Measurements from ENCODE around the gene DHX16. TPM values are rescaled to one million over a fixed set of nuclear protein-coding genes. Genes with fewer than 3 reads are reported as not detected.

The DHX16 gene
- total RNA-seq, 1 experiment from 2014 or later, result 46.4 TPM

DNA sequence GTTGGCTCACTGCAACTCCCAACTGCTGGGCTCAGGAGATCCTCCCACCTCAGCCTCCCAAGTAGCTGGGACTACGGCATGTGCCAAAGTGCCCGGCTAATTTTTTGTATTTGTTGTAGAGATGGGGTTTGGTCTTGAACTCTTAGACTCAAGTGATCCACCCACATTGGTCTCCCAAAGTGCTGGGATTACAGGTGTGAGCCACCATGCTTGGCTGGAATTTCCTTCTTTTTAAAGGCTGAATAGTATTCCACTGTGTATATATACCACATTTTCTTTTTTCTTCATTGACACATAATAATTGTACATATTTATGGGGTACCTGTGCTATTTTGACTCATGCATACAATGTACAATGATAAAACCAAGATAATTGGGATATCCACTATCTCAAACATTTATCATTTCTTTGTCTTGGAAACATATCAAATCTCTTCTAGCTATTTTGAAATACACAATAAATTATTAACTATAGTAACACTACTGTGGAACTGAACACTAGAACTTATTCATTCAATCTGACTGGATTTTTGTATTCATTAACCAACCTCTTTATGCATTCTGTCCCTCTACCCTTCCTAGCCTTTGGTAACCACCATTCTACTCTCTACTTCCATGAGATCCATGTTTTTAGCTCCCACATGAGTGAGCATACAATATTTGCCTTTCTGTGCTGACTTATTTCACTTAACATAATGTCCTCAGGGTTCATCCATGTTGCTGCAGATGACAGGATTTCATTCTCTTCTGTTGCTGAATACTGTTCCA is 36.5 kb upstream of the DHX16 start:
- Histone ChIP-seq H3K36me3 (ENCODE audit: insufficient read depth, low read length, poor library complexity, severe bottlenecking) (peaks cover 71% of the 10 kb centered on the region), H3K9me3 (ENCODE audit: low read depth, low read length, poor library complexity, severe bottlenecking) (no peaks in the 10 kb centered on the region), H3K4me3 (ENCODE audit: low read depth, low read length, poor library complexity, severe bottlenecking) (no peak overlapping the region), H3K27me3 (replicated peaks; ENCODE audit: insufficient read depth, low read depth, low read length, poor library complexity) (no peaks in the 10 kb centered on the region), H3K27ac (ENCODE audit: low read depth, low read length, poor library complexity, severe bottlenecking) (no peak overlapping the region), H3K4me1 (ENCODE audit: insufficient read depth, low read length, poor library complexity, severe bottlenecking) (peaks cover 5% of the 10 kb centered on the region)
- ChIA-PET CTCF (no interaction called here), POLR2A (ENCODE audit: low non-redundant PET) (no interaction called here)
- no peak for DNase-seq (ENCODE audit: low spot score)
- no TSS peak for BruUV-seq (replicated peaks)
- TF ChIP-seq EZH2 (IDR thresholded peaks at IDR 0.05; ENCODE audit: borderline replicate concordance, low read depth, low read length, poor library complexity, severe bottlenecking), result no peak
- no peak for TF ChIP-seq CTCF (conservative IDR thresholded peaks at IDR 0.05; ENCODE audit: low read depth, low read length)
- intact Hi-C loops (cut with micrococcal nuclease; ENCODE audit: unreplicated experiment), result no loop called here

DNA sequence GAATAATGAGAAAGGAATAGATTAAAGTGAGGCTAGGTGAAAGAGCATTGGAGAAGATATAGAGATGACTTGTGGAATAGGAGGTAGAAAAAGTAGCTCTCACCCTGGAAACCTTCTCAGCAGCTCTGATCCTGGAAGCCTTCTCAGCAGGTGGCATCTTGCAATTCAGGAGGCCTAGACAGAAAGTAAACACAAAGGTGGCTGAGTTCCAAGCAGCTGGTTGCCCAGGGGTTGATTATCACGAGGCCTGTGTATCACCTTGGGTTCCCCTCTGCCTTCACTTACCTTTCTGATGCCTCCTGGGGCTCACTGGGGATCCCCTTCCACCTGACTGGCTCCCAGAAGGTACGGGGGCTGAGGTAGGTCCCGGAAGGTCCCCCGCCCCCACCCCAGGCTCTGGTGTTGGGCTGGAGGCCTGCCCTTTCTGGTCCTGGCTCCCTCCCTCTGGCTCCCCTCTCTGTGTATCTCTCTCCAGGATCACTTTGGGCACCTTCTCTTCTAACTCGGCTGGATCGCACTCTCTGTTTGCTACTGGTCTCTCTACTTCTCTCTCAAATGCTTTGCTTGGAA is 34.6 kb upstream of the DHX16 start:
- TF ChIP-seq CTCF (conservative IDR thresholded peaks at IDR 0.05; ENCODE audit: low read depth, low read length), result no peak
- no peak for TF ChIP-seq EZH2 (IDR thresholded peaks at IDR 0.05; ENCODE audit: borderline replicate concordance, low read depth, low read length, poor library complexity, severe bottlenecking)
- CTCF ChIA-PET, result no interaction called here
- peaks cover 58% of the 10 kb centered on the region for H3K36me3 ChIP-seq (ENCODE audit: insufficient read depth, low read length, poor library complexity, severe bottlenecking)
- intact Hi-C loops (cut with micrococcal nuclease; ENCODE audit: unreplicated experiment), result no loop called here
- no TSS peak for BruUV-seq (replicated peaks)
- H3K4me1 ChIP-seq (ENCODE audit: insufficient read depth, low read length, poor library complexity, severe bottlenecking), result peaks cover 5% of the 10 kb centered on the region
- H3K4me3 ChIP-seq (ENCODE audit: low read depth, low read length, poor library complexity, severe bottlenecking), result no peak overlapping the region
- POLR2A ChIA-PET (ENCODE audit: low non-redundant PET), result no interaction called here
- no peaks in the 10 kb centered on the region for H3K27me3 ChIP-seq (replicated peaks; ENCODE audit: insufficient read depth, low read depth, low read length, poor library complexity)
- no peak for DNase-seq (ENCODE audit: low spot score)
- H3K9me3 ChIP-seq (ENCODE audit: low read depth, low read length, poor library complexity, severe bottlenecking), result no peaks in the 10 kb centered on the region
- H3K27ac ChIP-seq (ENCODE audit: low read depth, low read length, poor library complexity, severe bottlenecking), result peak overlapping the region; percentile 50

- Histone ChIP-seq H3K4me3 (ENCODE audit: low read depth, low read length, poor library complexity, severe bottlenecking) (no peak overlapping the region), H3K27ac (ENCODE audit: low read depth, low read length, poor library complexity, severe bottlenecking) (no peak overlapping the region), H3K27me3 (replicated peaks; ENCODE audit: insufficient read depth, low read depth, low read length, poor library complexity) (no peaks in the 10 kb centered on the region), H3K4me1 (ENCODE audit: insufficient read depth, low read length, poor library complexity, severe bottlenecking) (peaks cover 5% of the 10 kb centered on the region), H3K9me3 (ENCODE audit: low read depth, low read length, poor library complexity, severe bottlenecking) (no peaks in the 10 kb centered on the region), H3K36me3 (ENCODE audit: insufficient read depth, low read length, poor library complexity, severe bottlenecking) (peaks cover 47% of the 10 kb centered on the region)
- no TSS peak for BruUV-seq (replicated peaks)
- TF ChIP-seq EZH2 (IDR thresholded peaks at IDR 0.05; ENCODE audit: borderline replicate concordance, low read depth, low read length, poor library complexity, severe bottlenecking) (no peak), CTCF (conservative IDR thresholded peaks at IDR 0.05; ENCODE audit: low read depth, low read length) (no peak)
- CTCF ChIA-PET, result no interaction called here
- POLR2A ChIA-PET (ENCODE audit: low non-redundant PET), result no interaction called here
- no peak for DNase-seq (ENCODE audit: low spot score)
- intact Hi-C loops (cut with micrococcal nuclease; ENCODE audit: unreplicated experiment), result no loop called here
These were observed 32.8 kb upstream of the DHX16 start for GRCh38 chr6:30705620-30706019.

Data from A673 (cell line).